Endothelial cell of umbilical vein (primary cell): ENCODE measurements around the gene PPM1H. TPM values are rescaled to one million over a fixed set of nuclear protein-coding genes. Genes with fewer than 3 reads are reported as not detected.

ENCODE experiments used
- BruUV-seq: library from RNA; stranded (reverse); fragments of 400-500 nt; replicated peaks from 2 replicates; lab custom pipeline; 2021; lab: Mats Ljungman, UMichigan
- CTCF ChIA-PET: fragments of 300-600, 350-600 bp; sonication (Branson Sonifier 250); formaldehyde crosslinking; loops from one replicate; lab custom pipeline; 2021; ENCODE audit warnings: antibody characterized with exemption, inconsistent platforms; lab: Charles Lee
- POLR2A ChIA-PET: fragments of 300-600, 350-600 bp; sonication (Branson Sonifier 250); formaldehyde crosslinking; loops from one replicate; lab custom pipeline; 2021; ENCODE audit warnings: antibody characterized with exemption, inconsistent platforms; lab: Charles Lee
- DNase-seq: peaks from one replicate; pipeline ENCODE4 v3.0.0-alpha.2; 2011; ENCODE audit warnings: low read depth, low spot score
- FAIRE-seq: peaks from 2 replicates; lab custom pipeline; 2011; peaks lifted over from hg19 to GRCh38; lab: Jason Lieb, UNC
- H2AFZ ChIP-seq: 2 replicates; pipeline ENCODE4 v1.6.0; 2012; ENCODE audit warnings: low read depth, low read length, control low read depth, inconsistent platforms
- H3K27ac ChIP-seq: 2 replicates; pipeline ENCODE4 v1.5.1; 2011; ENCODE audit warnings: low read depth, mild to moderate bottlenecking, control low read depth, low read length, moderate library complexity; ENCODE audit not compliant: insufficient read depth
- H3K27me3 ChIP-seq, 2 experiments: 2 replicates each; pipeline versions ENCODE4 v1.6.0 to v1.6.1; 2011; ENCODE audit warnings: low read length in 2 of 2, mixed read lengths in 1 of 2; ENCODE audit not compliant: control insufficient read depth in 2 of 2, insufficient read depth in 2 of 2
- H3K36me3 ChIP-seq, 2 experiments: 2 replicates in 1 of 2; 3 replicates in 1 of 2; pipeline ENCODE4 v1.5.1; 2011; ENCODE audit warnings: low read length in 2 of 2, mild to moderate bottlenecking in 1 of 2, moderate library complexity in 1 of 2; ENCODE audit not compliant: control insufficient read depth in 2 of 2, insufficient read depth in 2 of 2; ENCODE audit errors: extremely low read depth in 1 of 2
- H3K4me1 ChIP-seq: 3 replicates; pipeline ENCODE4 v1.5.1; 2011; ENCODE audit warnings: mild to moderate bottlenecking, low read length; ENCODE audit not compliant: control insufficient read depth, insufficient read depth; ENCODE audit errors: extremely low read depth
- H3K4me2 ChIP-seq: 2 replicates; pipeline ENCODE4 v1.6.1; 2011; ENCODE audit warnings: low read length, control low read depth, mixed read lengths; ENCODE audit not compliant: insufficient read depth
- H3K4me3 ChIP-seq, 3 experiments: fragments of 200-600 bp in 1 of 3; sonication (generic), shearing (Covaris generic) in 1 of 3; replicated peaks in 1 of 3; 2 replicates each; pipeline ENCODE4 v1.5.1; 2011 to 2016; ENCODE audit warnings: control low read depth in 3 of 3, low read length in 3 of 3, mild to moderate bottlenecking in 2 of 3, inconsistent platforms in 1 of 3, low read depth in 1 of 3, moderate library complexity in 1 of 3; ENCODE audit not compliant: insufficient read depth in 1 of 3
- H3K79me2 ChIP-seq: 2 replicates; pipeline ENCODE4 v1.6.0; 2012; ENCODE audit warnings: low read length, inconsistent platforms; ENCODE audit not compliant: control insufficient read depth, insufficient read depth
- H3K9ac ChIP-seq: replicated peaks from 2 replicates; pipeline ENCODE3; 2011; ENCODE audit warnings: low read length, control low read depth; ENCODE audit not compliant: insufficient read depth; ENCODE audit errors: extremely low read depth
- H3K9me1 ChIP-seq: replicated peaks from 3 replicates; pipeline ENCODE4 v1.6.0; 2011; ENCODE audit warnings: mild to moderate bottlenecking, low read length; ENCODE audit not compliant: control insufficient read depth, insufficient read depth; ENCODE audit errors: extremely low read depth
- H3K9me3 ChIP-seq: replicated peaks from 2 replicates; pipeline ENCODE4 v1.5.1; 2012; ENCODE audit warnings: low read length, inconsistent platforms; ENCODE audit not compliant: control insufficient read depth, insufficient read depth
- H4K20me1 ChIP-seq: replicated peaks from 2 replicates; pipeline ENCODE3; 2011; ENCODE audit warnings: mild to moderate bottlenecking, low read length; ENCODE audit not compliant: control insufficient read depth, insufficient read depth; ENCODE audit errors: extremely low read depth
- CTCF ChIP-seq, 2 donors: IDR thresholded peaks; 1 replicate in 1 of 2; 2 replicates in 1 of 2; pipeline ENCODE4 v1.5.1; 2011; ENCODE audit warnings: low read length in 2 of 2, mild to moderate bottlenecking in 2 of 2, moderate library complexity in 2 of 2, control low read depth in 1 of 2, inconsistent platforms in 1 of 2, low read depth in 1 of 2; ENCODE audit not compliant: insufficient read depth in 1 of 2; ENCODE audit errors: extremely low read depth in 1 of 2
- EZH2 ChIP-seq: IDR thresholded peaks from 2 replicates; pipeline ENCODE4 v1.6.1; 2012; ENCODE audit warnings: borderline replicate concordance, low read depth, mild to moderate bottlenecking, moderate library complexity, low read length, inconsistent platforms; ENCODE audit not compliant: severe bottlenecking
- FOS ChIP-seq: IDR thresholded peaks from 2 replicates; pipeline ENCODE4 v1.6.1; 2011; ENCODE audit warnings: mild to moderate bottlenecking, low read length, moderate library complexity, borderline replicate concordance; ENCODE audit not compliant: insufficient read depth
- GATA2 ChIP-seq: IDR thresholded peaks from 2 replicates; pipeline ENCODE4 v1.7.0; 2011; ENCODE audit warnings: low read depth, mild to moderate bottlenecking, moderate library complexity, mixed read lengths, low read length; ENCODE audit not compliant: insufficient read length, insufficient read depth
- JUN ChIP-seq: IDR thresholded peaks from 2 replicates; pipeline ENCODE4 v1.6.1; 2011; ENCODE audit warnings: borderline replicate concordance, low read depth; ENCODE audit not compliant: insufficient read length, insufficient read depth
- MAX ChIP-seq: IDR thresholded peaks from 2 replicates; pipeline ENCODE4 v1.6.1; 2011; ENCODE audit not compliant: insufficient read depth, insufficient read length
- MYC ChIP-seq: IDR thresholded peaks from one replicate; pipeline ENCODE4 v1.6.1; 2011; ENCODE audit warnings: mild to moderate bottlenecking, low read depth, low read length
- POLR2A ChIP-seq: IDR thresholded peaks from 2 replicates; pipeline ENCODE4 v1.6.1; 2012; ENCODE audit warnings: low read depth, mild to moderate bottlenecking, control low read depth, low read length
- POLR2AphosphoS5 ChIP-seq: IDR thresholded peaks from 2 replicates; pipeline ENCODE4 v1.6.1; 2012; ENCODE audit warnings: low read depth, mild to moderate bottlenecking, control low read depth, low read length, moderate library complexity; ENCODE audit not compliant: insufficient read depth
- dilution Hi-C: fragments of 300-500 bp; cut with MboI; formaldehyde crosslinking; loops from one replicate; pipeline ENCODE4 v1.15.0; 2019; ENCODE audit warnings: low sequenced_read_pairs; ENCODE audit not compliant: extremely low pct_ligation_motif_present
- intact Hi-C: fragments of 100-400 bp; cut with micrococcal nuclease; formaldehyde crosslinking; loops from one replicate; pipeline ENCODE4 v1.10.0; 2022
- polyA plus RNA-seq, 4 experiments: library from polyadenylated mRNA; depleted of rRNA in 3 of 4; stranded (reverse) in 3 of 4; unstranded in 1 of 4; fragments of >200 nt; gene quantifications; 2 replicates each; pipeline versions ENCODE4 v1.2.1 to v1.2.3, GENCODE V29; 2011 to 2012; ENCODE audit warnings: missing spikeins in 1 of 4
- total RNA-seq: library from RNA; stranded (reverse); gene quantifications from 2 replicates; pipeline ENCODE4 v1.2.3, GENCODE V29; 2021

Gene PPM1H
- total and polyA plus RNA-seq, 2 donors (not counting 3 experiments of a cell fraction or from before 2014, with no cell fraction given) = 1.0 to 7.2 TPM

- DNase-seq (no peak), FAIRE-seq (no peak)
- no peaks in the 10 kb centered on the region for H3K36me3 ChIP-seq
- BruUV-seq = no TSS peak
- TF ChIP-seq GATA2 = no peak
- TF ChIP-seq FOS = no peak
- no peak for TF ChIP-seq POLR2A
- TF ChIP-seq CTCF (IDR thresholded peaks at IDR 0.05; ENCODE audit: extremely low read depth in 1 of 2, insufficient read depth in 1 of 2, low read depth in 1 of 2, low read length in 2 of 2) = no peak
- TF ChIP-seq POLR2AphosphoS5 = no peak
- no peak for TF ChIP-seq MYC
- TF ChIP-seq JUN = no peak
- no peak for TF ChIP-seq MAX
- no peak for TF ChIP-seq EZH2
- peak overlapping the region; percentile 51 for H2AFZ ChIP-seq
- POLR2A ChIA-PET = no interaction called here
- no peaks in the 10 kb centered on the region for H3K4me1 ChIP-seq
- dilution Hi-C loops (no loop called here), intact Hi-C loops (no loop called here)
- H3K9ac ChIP-seq = no peak overlapping the region
- H3K9me3 ChIP-seq = no peaks in the 10 kb centered on the region
- H3K79me2 ChIP-seq = no peaks in the 10 kb centered on the region
- CTCF ChIA-PET = interaction anchor here (0.9 to 1.8 kb wide), 3 partner anchors 26 to 163 kb away, joined by 3 to 5 read pairs (median 5); no protein-coding TSS in a partner anchor
- no peak overlapping the region for H3K4me3 ChIP-seq
- no peak overlapping the region for H3K27ac ChIP-seq
- no peak overlapping the region for H3K4me2 ChIP-seq
- H4K20me1 ChIP-seq = no peaks in the 10 kb centered on the region
- H3K9me1 ChIP-seq = no peaks in the 10 kb centered on the region
- no peaks in the 10 kb centered on the region for H3K27me3 ChIP-seq
These were observed 190.4 kb downstream of the PPM1H start for GRCh38 chr12:62744551-62744950.
